H1 (cell line): Measurements from ENCODE around the gene ELP1. TPM values are rescaled to one million over a fixed set of nuclear protein-coding genes. Genes with fewer than 3 reads are reported as not detected.

Experiments
- CHD7 ChIP-seq: fragments of 300-600 bp; sonication (generic); IDR thresholded peaks from 2 replicates; pipeline ENCODE4 v1.7.1; 2012; ENCODE audit warnings: low read length, moderate library complexity, mild to moderate bottlenecking, inconsistent platforms; ENCODE audit not compliant: insufficient replicate concordance
- polyA plus RNA-seq, 7 experiments: library from polyadenylated mRNA; depleted of rRNA in 3 of 7; stranded (reverse) in 5 of 7; unstranded in 2 of 7; fragments of >200 nt in 5 of 7; fragments of 200-250 nt in 2 of 7; gene quantifications; 1 replicate in 5 of 7; 2 replicates in 1 of 7; 4 replicates in 1 of 7; pipeline versions ENCODE4 v1.2.1 to v1.2.3, GENCODE V29; 2011 to 2013; ENCODE audit warnings: missing spikeins in 2 of 7, mixed read lengths in 2 of 7
- total RNA-seq: library from RNA; stranded (reverse); fragmentation: NEBNext Ultra II Directional; extraction: Animal tissue kit (Norgen Biotek cat#: 25700); gene quantifications from 2 replicates; pipeline ENCODE4 v1.2.1, GENCODE V29; 2021

ELP1 gene
- total and polyA plus RNA-seq, 2 of the 8 experiments (the other 6 are each of a cell fraction or from before 2014, with no cell fraction given): 13.9 to 31.3 TPM

DNA sequence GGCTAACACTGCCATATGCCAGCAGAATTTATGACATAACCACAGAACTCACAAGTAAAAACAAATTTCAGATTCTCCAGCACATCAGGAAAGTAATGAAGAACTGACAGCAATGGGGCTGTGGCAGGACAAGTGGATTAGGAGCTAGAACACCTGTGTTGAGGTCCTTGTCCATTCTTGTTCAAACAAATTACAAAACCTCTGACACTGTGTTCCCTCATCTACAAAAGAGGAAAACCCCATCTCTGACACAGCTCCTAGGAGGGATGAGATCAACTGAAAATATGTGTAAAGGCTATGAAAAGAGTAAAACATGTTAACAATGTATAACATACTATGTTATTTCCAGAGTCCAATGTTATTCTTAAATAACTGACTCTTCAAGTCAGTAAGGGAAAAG, 23.5 kb downstream of the ELP1 start (continued):
- TF ChIP-seq CHD7: no peak
